OCI-M2 (cell line): ENCODE measurements around the gene KLHL30.

ENCODE experiments used
- DNase-seq: peaks from one replicate; lab custom pipeline; 2025; ENCODE audit not compliant: unreplicated experiment; lab: John Stamatoyannopoulos, UW

Gene KLHL30

GRCh38 chr2:238130111-238130695 is 8.3 kb upstream of the KLHL30 start:
- DNase-seq: no peak

DNA sequence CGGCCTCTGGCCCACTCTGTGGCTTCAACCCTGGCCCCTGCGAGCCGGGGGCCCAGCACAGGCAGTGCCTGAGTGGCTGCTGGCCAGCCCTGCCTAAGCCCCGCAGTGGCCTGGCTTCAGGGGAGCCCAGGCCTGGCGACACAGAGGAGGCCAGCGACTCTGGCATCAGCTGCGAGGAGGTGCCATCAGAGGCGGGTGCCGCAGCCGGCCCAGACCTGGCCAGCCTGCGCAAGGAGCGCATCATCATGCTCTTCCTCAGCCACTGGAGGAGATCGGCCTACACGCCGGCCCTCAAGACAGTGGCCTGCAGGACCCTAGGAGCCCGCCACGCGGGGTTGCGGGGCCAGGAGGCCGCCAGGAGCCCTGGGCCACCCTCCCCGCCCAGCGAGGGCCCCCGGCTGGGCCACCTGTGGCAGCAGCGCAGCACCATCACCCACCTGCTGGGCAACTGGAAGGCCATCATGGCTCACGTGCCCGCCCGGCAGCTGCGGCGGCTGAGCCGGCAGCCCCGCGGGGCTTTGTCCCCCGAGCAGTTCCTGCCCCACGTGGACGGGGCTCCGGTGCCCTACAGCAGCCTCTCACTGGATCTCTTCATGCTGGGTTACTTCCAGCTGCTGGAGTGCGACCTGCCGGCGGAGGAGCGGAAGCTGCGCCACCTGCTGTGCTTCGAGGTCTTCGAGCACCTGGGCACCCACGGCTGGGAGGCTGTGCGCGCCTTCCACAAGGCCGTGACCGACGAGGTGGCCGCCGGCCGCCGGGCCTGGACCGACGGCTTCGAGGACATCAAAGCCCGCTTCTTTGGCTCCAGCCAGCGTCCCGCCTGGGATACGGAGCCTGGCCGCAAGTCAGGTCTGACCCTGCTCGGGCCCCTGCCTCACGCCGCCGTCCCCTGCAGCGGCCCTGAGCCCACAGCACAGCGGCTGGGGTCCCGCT is 7.5 kb upstream of the KLHL30 start:
- DNase-seq: no peak

DNA sequence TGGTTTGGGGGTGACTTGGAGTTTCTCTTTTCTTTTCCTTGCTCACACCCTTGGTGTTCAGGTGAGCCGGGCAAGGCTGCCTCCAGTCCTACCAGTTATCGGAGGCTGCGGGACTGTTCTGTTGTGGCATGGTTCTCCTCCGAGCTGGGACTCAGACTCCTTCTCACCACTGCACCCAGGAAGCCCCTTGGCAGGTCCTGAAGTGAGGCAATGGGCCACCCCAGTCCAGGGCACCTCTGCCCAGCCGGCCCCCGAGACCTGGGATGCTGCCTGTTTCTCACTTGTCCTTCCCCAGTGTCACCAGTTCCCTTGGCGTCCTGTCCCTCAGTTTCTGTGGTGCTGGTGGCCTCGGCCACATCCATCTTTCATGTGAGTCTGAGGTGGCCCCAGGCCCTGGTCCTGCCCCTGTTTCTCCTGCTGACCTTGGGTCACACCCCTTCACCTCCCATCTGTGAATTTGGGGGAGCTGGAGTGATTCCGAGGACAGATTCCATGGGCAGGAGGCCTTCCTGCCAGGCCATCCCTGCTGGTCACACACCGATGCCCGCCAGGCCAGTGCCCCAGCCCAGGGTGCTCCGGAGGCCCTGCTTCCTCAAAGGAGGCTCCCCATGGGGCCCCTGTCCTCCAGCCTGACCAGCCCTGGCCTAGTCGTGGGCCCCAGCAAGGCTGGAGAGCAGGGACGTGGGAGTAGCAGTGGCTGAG is 6.6 kb upstream of the KLHL30 start:
- DNase-seq: no peak

DNA sequence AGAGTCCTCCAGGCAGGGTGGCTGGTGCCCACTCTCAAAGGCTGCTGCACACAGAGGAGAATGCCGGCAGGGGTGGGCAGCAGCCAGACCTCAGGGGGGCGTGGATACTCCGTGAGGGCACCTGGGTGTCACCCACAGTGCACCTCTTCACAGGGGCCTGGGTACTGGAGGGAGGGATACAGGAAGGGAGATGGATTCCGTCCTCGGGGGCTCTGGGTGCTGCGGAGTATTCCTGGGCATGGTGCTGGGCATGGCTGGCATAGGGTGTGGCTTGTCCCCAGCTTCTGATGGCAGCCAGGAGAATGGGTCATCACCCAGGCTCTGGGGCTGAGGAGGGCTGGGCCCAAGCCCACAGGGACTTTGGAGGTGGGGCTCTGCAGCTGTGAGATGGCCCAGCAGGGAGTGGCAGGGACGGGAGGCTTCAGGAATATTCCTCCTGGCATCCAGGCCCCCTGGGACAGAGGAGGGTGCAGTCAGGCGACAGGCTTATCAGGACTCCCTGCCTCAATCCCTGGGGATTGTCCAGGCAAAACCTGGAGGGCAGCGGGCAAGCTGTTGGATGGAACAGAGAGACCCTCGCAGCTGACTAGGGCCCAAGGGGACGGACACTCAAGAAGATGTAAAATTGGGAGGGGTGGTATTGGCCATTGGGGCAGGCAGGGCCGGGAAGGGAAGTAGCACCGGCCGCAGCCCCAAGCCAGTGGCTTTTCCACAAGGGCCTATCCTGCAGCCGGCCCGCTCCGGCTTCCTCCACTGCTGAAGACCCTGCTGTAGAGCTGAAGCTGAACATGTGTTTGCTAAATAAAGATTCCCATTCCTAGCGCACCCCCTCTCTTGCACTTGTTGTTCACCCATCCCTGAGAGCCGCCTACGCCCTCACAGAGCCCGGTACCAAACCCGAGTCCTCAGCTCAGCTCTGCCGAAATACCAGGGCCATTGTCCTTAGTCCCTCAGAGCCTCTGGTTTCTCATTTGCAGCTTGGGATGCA is 5.7 kb upstream of the KLHL30 start:
- no peak for DNase-seq

GRCh38 chr2:238133499-238134392 is 4.7 kb upstream of the KLHL30 start:
- no peak for DNase-seq

DNA sequence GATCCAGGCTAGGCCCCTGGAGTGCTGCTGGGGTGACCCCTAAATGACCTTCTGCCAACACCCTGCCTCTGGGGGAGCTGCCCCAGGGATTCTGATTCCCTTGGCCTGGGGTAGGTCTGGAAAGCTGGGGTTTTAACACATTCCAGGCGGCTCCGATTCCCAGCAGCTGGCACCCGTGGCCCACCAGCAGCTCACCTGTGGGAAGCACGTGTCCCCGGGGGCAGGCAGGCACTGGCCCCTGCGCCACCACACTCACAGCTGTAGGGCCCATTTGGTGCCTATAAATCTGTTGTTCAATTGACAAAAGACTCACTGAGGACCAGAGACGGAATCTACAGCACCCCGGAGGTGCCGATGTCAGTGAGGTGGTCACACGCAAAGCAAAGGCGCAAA is 4.1 kb upstream of the KLHL30 start:
- no peak for DNase-seq

- no peak for DNase-seq
Measured at GRCh38 chr2:238135601-238136150, 2.8 kb upstream of the KLHL30 start.

GRCh38 chr2:238136820-238137537 is 1.5 kb upstream of the KLHL30 start:
- no peak for DNase-seq

DNA sequence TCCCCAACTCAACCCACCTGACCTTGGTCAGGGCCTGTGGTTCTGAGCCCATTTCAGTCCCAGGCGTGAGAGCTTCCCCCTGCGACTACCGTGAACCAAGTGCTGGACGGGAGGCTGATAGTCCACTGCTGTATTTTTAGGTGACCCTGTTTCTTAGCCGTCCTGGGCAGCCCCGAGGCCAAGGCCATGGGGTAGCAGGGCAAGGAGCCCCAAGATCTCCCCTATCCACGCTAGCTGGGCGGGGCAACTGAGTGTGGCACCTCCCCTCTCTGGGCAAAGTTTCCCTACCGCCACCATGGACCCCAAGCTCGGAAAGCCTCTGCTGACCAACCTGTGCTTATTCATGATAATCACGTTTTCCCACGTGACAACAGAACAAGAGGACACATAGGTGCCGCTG is 583 bp upstream of the KLHL30 start:
- no peak for DNase-seq

DNA sequence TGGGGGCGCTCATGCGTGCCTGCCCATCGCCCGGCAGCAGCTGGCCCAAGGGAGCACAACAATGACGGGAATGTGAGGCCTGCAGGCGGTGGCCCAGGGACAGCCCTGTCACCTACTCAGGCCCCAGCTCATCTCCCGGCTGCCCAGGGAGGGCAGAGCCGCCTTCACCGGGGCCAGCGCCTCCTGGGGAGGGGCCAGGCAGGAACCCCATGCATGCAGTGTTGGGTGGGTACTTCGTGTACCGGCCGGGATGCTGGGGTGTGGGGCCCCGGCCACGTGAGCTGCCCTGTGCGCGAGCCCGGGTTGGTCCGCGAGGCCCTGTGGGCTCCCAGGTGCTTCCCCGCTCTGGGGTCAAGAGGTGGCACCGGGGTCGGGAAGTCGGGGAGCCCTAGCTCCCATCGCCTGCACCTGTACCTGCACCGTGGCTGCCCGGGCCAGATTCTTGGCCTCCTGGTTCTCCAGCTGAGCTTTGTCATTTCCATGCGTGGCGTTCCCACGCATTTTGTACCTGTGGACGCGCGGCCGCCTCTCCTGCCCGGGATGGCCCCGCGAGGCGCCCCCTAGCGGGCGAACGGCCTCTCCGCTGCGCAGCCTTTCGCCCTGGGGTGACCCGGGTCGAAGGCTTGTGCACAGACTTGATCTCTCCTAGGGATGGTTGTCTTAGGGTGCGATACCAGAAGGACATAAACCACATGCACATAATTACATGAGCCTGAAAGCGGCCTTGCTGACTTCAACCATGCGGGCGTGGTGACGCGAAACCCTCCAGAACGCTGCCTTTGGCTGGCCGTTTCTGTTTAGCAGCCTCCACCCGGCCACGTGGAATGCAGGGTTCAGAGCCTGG is 950 bp downstream of the KLHL30 start:
- no peak for DNase-seq

DNA sequence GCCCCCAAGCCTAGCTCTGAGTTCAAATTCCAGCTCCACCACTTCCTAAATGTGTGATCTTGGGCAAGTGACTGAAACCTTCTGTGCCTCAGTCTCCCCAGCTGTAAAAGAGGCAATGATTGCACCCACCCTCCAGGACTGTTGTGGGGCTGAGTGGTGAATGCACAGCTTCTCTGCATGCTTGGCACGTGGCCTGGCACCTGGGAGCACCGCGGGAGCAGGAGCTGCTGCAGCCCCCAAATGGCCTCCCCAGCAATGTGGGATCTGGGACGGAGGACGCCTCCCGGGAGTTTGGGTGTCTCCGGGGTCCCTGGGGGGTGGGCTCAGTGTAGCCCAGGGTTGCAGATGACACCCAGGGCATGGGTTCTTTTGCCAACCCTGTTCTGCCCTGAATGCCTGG is 1.6 kb downstream of the KLHL30 start:
- DNase-seq: no peak

- no peak for DNase-seq
Measured at GRCh38 chr2:238140721-238141540, 2.5 kb downstream of the KLHL30 start.

- DNase-seq: no peak
Measured at GRCh38 chr2:238141541-238142318, 3.3 kb downstream of the KLHL30 start.

- no peak for DNase-seq
Measured at GRCh38 chr2:238142382-238143205, 4.1 kb downstream of the KLHL30 start.

DNA sequence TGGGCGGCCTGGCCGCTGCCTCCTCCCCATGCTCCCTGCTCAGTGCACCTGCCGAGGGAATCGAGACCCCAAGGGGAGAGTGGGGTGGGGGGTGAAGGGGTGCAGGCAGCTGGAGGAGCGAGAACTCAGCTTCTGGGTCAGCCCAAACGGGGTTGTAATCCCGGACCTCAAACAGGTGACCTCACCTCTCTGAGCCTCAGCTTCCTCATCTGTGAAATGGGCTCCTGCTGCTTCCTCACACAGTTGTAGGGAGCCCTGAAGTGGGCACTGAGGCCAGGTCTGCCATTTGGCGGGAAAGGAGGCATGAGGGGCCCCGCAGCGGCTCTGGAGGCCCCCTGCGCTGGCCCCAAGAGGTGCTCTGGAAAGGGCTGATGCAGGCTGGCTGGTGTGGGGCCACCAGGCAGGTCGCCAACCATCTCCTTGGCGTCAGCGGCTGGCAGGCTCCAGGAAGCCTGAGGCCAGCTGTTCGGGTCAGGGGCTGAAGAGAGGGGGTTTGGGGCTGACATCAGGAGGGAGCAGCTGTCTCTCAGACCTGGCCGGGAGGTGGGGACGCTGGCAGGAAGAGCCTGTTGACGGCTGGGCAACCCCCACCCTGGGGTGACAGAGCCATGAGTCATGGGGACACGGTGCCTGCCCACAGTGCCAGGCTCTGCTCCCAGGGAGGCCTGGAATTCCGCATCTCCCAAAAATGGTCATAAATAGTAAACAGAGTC is 4.9 kb downstream of the KLHL30 start:
- DNase-seq: no peak
